Stimulated activated CD8-positive, alpha-beta memory T cell treated with anti-CD3 and anti-CD28 coated beads, Interleukin-15, amount 100 ng/mL, for 48 hours (primary cell): Measurements from ENCODE around the gene UBQLN4.
A peak's percentile ranks its signal among the peaks of the same experiment; 100 is the strongest.
"Not testable (repeated sequence)": the region's sequence is repeated elsewhere in the genome, so short reads cannot be mapped to it uniquely, and the experiment has no call there.

Source experiments
- DNase-seq, 2 donors: peaks; one replicate each; pipeline ENCODE4 v3.0.0-alpha.2; 2020; ENCODE audit warnings: low read depth in 2 of 2

The UBQLN4 gene

DNA sequence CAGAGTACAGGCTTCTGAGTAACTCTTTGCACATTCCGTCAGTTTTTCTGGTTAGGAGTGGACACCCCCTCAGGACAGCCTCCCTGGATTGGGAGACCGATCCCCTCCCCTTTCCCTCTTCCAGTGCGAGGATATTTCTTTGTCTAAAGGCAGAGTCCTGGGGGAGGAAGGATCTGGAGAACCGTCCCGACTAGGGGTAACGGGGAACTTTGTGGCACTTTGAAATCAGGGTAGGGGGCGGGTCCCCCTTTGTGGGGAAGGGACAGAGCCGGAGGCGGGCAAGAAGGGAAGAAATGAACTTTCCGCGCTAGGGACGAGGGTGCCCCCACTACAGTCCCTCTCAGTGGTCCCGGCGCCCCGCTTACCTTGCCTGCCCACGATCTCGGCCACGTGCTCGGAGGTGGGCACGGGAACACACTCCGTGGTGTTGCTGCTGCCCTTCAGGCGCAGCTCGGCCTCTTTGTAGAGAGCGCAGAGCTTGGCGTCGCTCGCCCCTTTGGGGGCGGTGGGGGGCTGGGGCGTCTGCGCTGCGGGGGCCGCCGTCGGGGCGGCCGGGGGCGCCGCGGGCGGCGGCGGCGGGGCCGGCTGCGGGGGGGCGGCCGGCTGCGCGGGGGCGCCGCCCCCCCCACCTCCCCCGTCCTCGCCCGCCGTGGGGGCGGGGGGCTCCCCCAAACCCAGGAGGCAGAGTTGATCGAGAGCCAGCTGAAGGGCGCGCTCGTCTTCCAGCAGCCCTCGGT, 27.8 kb upstream of the UBQLN4 start:
- no peak for DNase-seq

DNA sequence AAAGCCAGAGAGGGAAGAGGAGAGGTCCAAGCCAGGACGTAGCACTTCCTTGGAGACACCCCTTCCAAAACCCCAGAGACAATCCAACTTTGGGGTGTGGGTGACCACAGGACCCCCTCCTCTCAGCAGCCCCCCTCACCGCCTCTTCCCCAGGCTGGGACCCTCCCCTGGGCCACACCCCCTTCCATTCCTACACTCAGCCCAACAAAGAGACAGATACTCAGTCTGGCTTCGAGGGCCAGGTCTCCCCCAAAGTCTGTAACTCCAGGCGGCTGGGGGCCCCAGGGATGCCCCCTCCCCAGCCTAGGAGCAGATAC, 27.2 kb upstream of the UBQLN4 start:
- DNase-seq, result no peak

DNA sequence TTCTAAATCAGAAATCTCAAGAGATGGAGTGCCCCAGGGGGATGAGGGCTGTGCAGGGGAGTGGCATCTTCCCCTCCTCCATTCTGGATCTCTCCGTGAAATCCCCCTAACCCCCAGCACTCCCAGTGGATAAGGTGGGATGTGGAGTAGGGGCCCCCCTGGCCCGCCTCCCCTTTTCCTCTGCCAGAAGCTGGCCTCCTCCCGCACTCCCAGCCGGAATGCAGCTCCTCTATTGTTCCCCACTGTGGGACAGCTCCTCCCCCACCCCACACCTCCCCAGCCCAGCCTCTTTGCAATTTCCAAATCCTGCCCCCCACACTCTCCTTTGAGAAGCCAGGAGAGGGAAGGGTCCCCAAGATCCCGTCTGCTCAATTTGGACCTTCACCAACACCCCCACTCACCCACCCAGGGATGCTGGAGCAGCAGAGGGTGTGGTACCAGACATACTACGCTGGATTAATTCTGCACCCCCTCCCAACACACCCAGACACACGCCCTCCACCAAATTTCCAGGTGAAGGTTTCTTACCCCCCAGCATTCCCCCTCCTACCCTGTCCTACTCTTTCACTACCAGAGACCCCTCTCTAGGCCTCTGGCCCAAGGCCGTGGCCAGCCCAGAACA, 26.8 kb upstream of the UBQLN4 start:
- DNase-seq, result no peak

DNA sequence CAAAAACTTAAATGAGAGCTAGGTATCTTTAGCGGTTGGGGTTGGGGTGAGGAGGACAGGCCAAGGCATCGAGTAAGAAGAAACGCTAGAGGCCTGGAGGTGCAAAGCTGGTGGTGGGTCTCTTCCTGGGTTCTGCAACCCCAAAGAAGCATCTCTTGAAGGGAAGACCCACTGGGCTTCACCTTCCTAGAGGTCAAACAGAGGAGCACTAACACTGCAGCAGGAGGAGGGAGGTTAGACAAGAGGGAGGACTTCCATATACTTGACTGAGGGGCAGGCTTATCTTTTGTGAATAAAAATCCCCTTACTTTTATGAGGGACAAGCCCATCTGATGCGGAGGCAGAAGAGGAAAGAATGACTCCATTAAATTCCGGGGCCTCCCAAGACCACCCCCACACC, 26.2 kb upstream of the UBQLN4 start:
- DNase-seq, result no peak

DNA sequence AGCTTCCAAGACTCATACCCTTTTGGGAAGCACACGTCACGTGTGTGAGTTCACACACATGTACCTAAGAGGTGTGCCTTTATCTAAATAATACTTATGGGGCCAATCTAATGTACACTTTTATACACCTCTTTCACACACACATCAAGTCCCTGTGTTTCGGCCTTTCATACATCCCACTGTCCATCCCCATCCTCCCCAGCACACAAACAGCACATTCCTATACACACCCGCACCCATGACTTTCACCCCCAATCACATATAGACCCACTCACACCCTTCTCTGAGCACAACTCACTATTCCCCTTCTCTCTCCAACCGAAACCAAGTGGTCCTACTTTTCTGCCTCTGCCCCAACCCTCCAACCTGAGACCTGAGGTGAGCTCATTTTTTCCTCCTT, 25.1 kb upstream of the UBQLN4 start:
- no peak for DNase-seq

GRCh38 chr1:156077430-156077760, 23.8 kb upstream of the UBQLN4 start:
- DNase-seq, result no peak

- peak in 1 of 2 donors; percentile 25 for DNase-seq
Observed at GRCh38 chr1:156076609-156077429, 23.2 kb upstream of the UBQLN4 start.

- no peak for DNase-seq
Observed at GRCh38 chr1:156075775-156076204, 22.2 kb upstream of the UBQLN4 start.

DNA sequence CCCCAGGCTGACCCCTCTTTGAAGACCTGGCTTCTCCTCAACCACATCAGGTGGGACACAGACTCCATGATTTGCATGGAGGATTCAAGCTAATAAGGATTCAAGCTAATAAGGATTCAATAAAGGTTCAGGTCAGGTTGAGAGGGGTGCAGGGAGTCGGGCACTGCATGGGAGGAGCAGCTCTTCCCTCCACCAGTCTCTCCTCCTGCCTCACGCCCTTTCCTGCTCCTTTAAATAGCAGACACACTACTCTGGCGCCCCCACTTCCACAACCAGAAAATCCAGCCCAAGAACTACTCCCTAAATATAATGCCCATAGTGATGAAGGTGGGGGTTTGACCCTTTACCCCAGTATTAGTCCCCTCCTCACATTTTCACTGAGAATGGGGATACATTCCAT, 21.6 kb upstream of the UBQLN4 start:
- no peak for DNase-seq

- DNase-seq, result no peak
Observed at GRCh38 chr1:156074661-156075060, 21.1 kb upstream of the UBQLN4 start.

DNA sequence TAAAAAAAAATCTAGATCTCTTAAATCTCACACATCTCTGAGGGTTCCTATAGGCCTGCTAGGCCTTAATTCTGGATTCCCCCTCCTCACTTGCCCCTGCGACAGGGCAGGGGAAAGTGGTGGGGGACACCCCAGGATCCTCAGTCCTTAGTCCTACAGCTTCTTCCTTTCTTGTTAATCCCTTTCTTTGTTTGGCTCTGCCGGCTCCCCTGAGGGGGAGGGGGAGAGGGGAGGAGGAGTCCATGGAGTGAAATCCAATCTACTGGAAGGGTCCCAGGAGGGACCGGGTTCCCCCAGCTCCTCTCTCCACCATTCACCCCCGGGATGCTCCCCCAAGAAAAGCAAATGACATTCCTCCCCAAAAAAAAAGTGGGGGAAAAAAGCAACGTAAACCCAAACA, 20.1 kb upstream of the UBQLN4 start:
- no peak for DNase-seq

DNA sequence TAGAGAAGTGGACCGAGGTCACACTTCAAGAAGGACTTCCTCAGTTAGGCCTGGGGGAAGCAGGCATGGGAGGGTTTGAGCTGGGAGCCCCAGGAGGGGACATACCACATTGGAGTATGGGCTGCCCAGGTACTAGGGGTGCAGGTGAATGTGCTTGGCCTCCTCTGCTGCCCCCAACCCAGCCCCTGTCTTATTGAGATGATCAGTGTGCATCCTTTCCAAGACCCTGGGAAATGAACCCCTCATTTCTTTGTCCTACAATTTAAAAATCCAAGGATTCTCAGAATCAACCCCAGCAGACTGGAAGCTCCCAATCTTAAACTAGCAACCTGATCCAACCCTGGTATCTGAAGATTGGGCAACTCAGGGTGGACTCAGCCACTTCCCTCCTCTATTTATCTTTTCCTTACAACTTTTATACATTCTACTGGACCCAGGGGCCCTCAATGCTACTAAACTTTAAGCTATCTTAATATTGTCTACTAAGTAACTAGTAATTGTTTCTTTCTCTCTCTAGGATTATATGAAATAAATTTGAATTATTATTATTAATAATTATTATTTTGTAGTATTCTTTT, 19.6 kb upstream of the UBQLN4 start:
- DNase-seq, result no peak

GRCh38 chr1:156072251-156072650, 18.7 kb upstream of the UBQLN4 start:
- DNase-seq, result no peak

DNA sequence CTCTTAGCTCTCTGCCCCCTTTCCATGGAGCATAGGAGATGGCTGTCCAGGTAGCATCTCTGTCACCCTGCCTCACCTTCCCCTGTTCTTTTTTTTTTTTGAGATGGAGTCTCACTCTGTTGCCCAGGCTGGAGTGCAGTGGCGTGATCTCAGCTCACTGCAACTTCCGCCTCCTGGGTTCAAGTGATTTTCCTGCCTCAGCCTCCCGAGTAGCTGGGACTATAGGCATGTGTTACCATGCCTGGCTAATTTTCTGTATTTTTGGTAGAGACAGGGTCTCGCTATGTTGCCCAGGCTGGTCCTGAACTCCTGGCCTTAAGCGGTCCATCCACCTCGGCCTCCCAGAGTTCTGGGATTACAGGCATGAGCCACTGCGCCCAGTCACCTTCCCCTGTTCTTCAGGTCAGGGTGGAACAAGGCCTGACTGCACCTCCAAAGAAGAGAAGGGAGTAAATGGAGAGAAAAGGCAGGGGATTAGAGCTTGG, 17.8 kb upstream of the UBQLN4 start:
- not testable (repeated sequence) for DNase-seq

- no peak for DNase-seq
Observed at GRCh38 chr1:156070548-156070947, 16.9 kb upstream of the UBQLN4 start.

DNA sequence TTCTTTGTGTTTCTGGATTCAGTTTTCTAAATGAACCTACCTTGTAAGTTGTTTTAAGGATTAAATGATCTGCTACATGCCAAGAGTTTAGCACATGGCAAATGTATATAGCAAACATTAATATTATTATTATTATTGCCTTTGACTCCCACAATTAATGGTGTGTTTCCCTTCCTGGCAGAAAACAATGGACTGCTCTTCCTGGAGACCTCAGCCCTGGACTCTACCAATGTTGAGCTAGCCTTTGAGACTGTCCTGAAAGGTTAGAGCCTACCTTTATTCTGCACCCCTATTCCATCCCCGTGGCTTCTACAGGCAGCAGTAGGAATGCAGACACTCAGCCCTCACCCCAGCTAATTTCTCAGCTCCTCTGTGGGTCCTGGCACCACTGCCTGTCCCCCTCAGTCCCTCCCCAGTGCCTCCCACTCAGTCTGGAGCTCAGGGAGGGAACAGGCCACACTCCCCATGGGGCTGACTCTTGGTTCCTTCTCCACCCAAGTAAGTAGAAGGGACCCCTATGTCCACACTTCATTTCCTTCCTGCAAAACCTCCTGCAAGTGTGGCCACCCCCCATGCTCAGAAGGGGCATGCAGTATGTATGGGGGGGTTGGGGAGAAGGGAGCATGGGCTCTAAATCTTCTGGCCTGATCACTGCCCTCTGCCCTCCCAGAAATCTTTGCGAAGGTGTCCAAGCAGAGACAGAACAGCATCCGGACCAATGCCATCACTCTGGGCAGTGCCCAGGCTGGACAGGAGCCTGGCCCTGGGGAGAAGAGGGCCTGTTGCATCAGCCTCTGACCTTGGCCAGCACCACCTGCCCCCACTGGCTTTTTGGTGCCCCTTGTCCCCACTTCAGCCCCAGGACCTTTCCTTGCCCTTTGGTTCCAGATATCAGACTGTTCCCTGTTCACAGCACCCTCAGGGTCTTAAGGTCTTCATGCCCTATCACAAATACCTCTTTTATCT, 16.2 kb upstream of the UBQLN4 start:
- no peak for DNase-seq

- no peak for DNase-seq
Observed at GRCh38 chr1:156067262-156067661, 13.7 kb upstream of the UBQLN4 start.

GRCh38 chr1:156065871-156066270, 12.3 kb upstream of the UBQLN4 start:
- no peak for DNase-seq

GRCh38 chr1:156065212-156065611, 11.6 kb upstream of the UBQLN4 start:
- DNase-seq, result no peak

GRCh38 chr1:156064615-156065014, 11.0 kb upstream of the UBQLN4 start:
- DNase-seq, result no peak

DNA sequence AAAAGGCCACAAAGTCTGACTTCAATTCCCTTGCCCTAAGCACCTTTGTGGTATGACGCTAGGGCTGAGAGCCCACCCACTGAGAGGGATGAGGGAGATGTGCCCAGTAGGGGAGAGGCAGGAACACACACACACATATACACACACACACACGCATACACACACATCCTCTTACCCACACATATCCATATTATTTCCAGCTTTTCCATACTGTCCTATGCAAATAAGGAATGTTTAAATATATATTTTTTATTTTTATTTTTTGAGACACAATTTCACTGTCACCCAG, 10.3 kb upstream of the UBQLN4 start:
- no peak for DNase-seq

- DNase-seq, result no peak
Observed at GRCh38 chr1:156062189-156062588, 8.6 kb upstream of the UBQLN4 start.
